Measurements from ENCODE around the gene POLR1G. TPM values are rescaled to one million over a fixed set of nuclear protein-coding genes. Genes with fewer than 3 reads are reported as not detected.

POLR1G gene
- total RNA-seq, 2 experiments from 2014 or later, result 0.16 to 0.28 TPM

DNA sequence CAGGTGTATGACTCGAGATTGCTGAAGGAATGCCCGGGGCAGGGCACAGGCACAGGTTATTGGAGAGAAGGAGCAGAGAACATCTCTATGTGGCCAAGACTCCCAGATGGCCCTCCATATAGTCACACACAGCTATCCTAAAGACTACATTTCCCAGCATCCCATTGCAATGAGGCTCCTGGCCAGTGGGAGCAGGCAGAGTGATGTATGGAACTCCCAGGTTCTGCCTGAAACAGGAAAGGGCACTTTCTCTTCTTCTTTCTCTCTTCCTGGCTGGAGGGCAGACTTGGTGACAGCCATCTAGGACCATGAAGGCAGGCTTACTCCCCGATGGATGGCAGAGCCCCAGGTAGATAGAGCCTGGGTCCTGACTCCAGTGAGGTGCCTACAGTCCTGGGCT is 15.1 kb upstream of the POLR1G start:
- intact Hi-C loops (cut with DNase I, micrococcal nuclease), result no loop called here
- peaks cover 3% of the 10 kb centered on the region for H3K4me1 ChIP-seq (ENCODE audit: insufficient read depth, low read length)
- TF ChIP-seq CTCF (IDR thresholded peaks at IDR 0.05), result no peak
- H3K27me3 ChIP-seq (ENCODE audit: control insufficient read depth in 1 of 2, insufficient read depth in 2 of 2, low read length in 2 of 2), result peaks cover 2 to 16% of the 10 kb centered on the region in 2 experiments
- CTCF ChIA-PET, result no interaction called here
- H3K4me3 ChIP-seq (ENCODE audit: low read length), result no peak overlapping the region
- Mint-ChIP-seq H3K27me3 (peaks cover 24% of the 10 kb centered on the region), H3K4me3 (no peak overlapping the region), H3K27ac (no peak overlapping the region), H3K36me3 (ENCODE audit: low read depth) (no peaks in the 10 kb centered on the region), H3K4me1 (ENCODE audit: low read depth) (no peaks in the 10 kb centered on the region), H3K9me3 (no peaks in the 10 kb centered on the region)
- no peaks in the 10 kb centered on the region for H3K36me3 ChIP-seq (ENCODE audit: insufficient read depth, low read length)
- no peaks in the 10 kb centered on the region for H3K9me3 ChIP-seq (ENCODE audit: control insufficient read depth in 1 of 2, insufficient read depth in 1 of 2, low read length in 2 of 2)
- POLR2A ChIA-PET, result no interaction called here
- ATAC-seq (ENCODE audit: poor library complexity) (no peak), DNase-seq (no peak)
- no peak overlapping the region for H3K27ac ChIP-seq (ENCODE audit: low read depth in 1 of 2, low read length in 2 of 2)

- POLR2A ChIA-PET, result no interaction called here
- CTCF ChIA-PET, result no interaction called here
- H3K4me1 Mint-ChIP-seq (ENCODE audit: low read depth), result no peaks in the 10 kb centered on the region
Observed at GRCh38 chr19:45391871-45392665, 14.4 kb upstream of the POLR1G start.

GRCh38 chr19:45395821-45396617 is 10.4 kb upstream of the POLR1G start:
- Mint-ChIP-seq H3K36me3 (ENCODE audit: low read depth) (no peaks in the 10 kb centered on the region), H3K27me3 (peaks cover 40% of the 10 kb centered on the region), H3K27ac (no peak overlapping the region), H3K4me1 (ENCODE audit: low read depth) (peaks cover 8% of the 10 kb centered on the region), H3K4me3 (no peak overlapping the region), H3K9me3 (no peaks in the 10 kb centered on the region)
- H3K9me3 ChIP-seq (ENCODE audit: control insufficient read depth in 1 of 2, insufficient read depth in 1 of 2, low read length in 2 of 2), result peaks cover 0 to 3% of the 10 kb centered on the region in 2 experiments
- POLR2A ChIA-PET, result no interaction called here
- no peak overlapping the region for H3K4me3 ChIP-seq (ENCODE audit: low read length)
- CTCF ChIA-PET, result interaction anchor here (0.5 kb wide), 1 partner anchor 1537 kb away, joined by 3 read pairs; no protein-coding TSS in a partner anchor
- DNase-seq, result no peak
- H3K4me1 ChIP-seq (ENCODE audit: insufficient read depth, low read length), result peaks cover 17% of the 10 kb centered on the region
- ATAC-seq (ENCODE audit: poor library complexity), result no peak
- intact Hi-C loops (cut with DNase I, micrococcal nuclease), result no loop called here
- H3K27ac ChIP-seq (ENCODE audit: low read depth in 1 of 2, low read length in 2 of 2), result no peak overlapping the region
- no peaks in the 10 kb centered on the region for H3K36me3 ChIP-seq (ENCODE audit: insufficient read depth, low read length)
- peaks cover 17 to 22% of the 10 kb centered on the region in 2 experiments for H3K27me3 ChIP-seq (ENCODE audit: control insufficient read depth in 1 of 2, insufficient read depth in 2 of 2, low read length in 2 of 2)
- TF ChIP-seq CTCF (IDR thresholded peaks at IDR 0.05), result no peak

More at GRCh38 chr19:45391871-45392665, 14.4 kb upstream of the POLR1G start:
- Mint-ChIP-seq H3K9me3 (no peaks in the 10 kb centered on the region), H3K4me3 (no peak overlapping the region), H3K36me3 (ENCODE audit: low read depth) (no peaks in the 10 kb centered on the region), H3K27me3 (peaks cover 22% of the 10 kb centered on the region), H3K27ac (no peak overlapping the region)
- TF ChIP-seq CTCF (IDR thresholded peaks at IDR 0.05), result no peak
- peaks cover 3% of the 10 kb centered on the region for H3K4me1 ChIP-seq (ENCODE audit: insufficient read depth, low read length)
- H3K4me3 ChIP-seq (ENCODE audit: low read length), result no peak overlapping the region
- H3K9me3 ChIP-seq (ENCODE audit: control insufficient read depth in 1 of 2, insufficient read depth in 1 of 2, low read length in 2 of 2), result no peaks in the 10 kb centered on the region
- no peaks in the 10 kb centered on the region for H3K36me3 ChIP-seq (ENCODE audit: insufficient read depth, low read length)
- DNase-seq (no peak), ATAC-seq (ENCODE audit: poor library complexity) (no peak)
- no peak overlapping the region for H3K27ac ChIP-seq (ENCODE audit: low read depth in 1 of 2, low read length in 2 of 2)
- peaks cover 2 to 11% of the 10 kb centered on the region in 2 experiments for H3K27me3 ChIP-seq (ENCODE audit: control insufficient read depth in 1 of 2, insufficient read depth in 2 of 2, low read length in 2 of 2)
- intact Hi-C loops (cut with DNase I, micrococcal nuclease), result no loop called here
